ENCODE data around the gene RSRP1.
"Not testable (repeated sequence)": the region's sequence is repeated elsewhere in the genome, so short reads cannot be mapped to it uniquely, and the experiment has no call there.

The RSRP1 gene

GRCh38 chr1:25268143-25268760 lies 21.0 kb upstream of the RSRP1 start:
- H3K4me1 ChIP-seq (ENCODE audit: control extremely low read depth in 1 of 4, control insufficient read depth in 4 of 4, insufficient read depth in 4 of 4, low read length in 3 of 4); H3K27ac ChIP-seq (ENCODE audit: insufficient read depth in 1 of 2, low read depth in 1 of 2, low read length in 2 of 2, poor library complexity in 1 of 2, severe bottlenecking in 2 of 2); H3K27me3 ChIP-seq (replicated peaks in 2 of 5; ENCODE audit: control insufficient read depth in 4 of 5, insufficient read depth in 5 of 5, low read length in 4 of 5); H3K9me3 ChIP-seq (ENCODE audit: control extremely low read depth in 1 of 5, control insufficient read depth in 4 of 5, insufficient read depth in 2 of 5, low read depth in 1 of 5, low read length in 4 of 5); H3K36me3 ChIP-seq (ENCODE audit: control insufficient read depth in 4 of 4, insufficient read depth in 4 of 4, low read length in 3 of 4); CTCF ChIA-PET; POLR2A ChIA-PET: not testable (repeated sequence)
- peak in 2 of 3 donors; percentile 17 to 54 for DNase-seq
- H3K4me3 ChIP-seq (ENCODE audit: control insufficient read depth in 1 of 7, extremely low read depth in 1 of 7, insufficient read depth in 4 of 7, low read depth in 2 of 7, low read length in 6 of 7), result peak overlapping the region in 4 of 7 experiments; percentile 19 to 66 (median 60)
- WGBS (ENCODE audit: insufficient coverage), result 6% methylated on average over 7 of the region's 14 CpGs

DNA sequence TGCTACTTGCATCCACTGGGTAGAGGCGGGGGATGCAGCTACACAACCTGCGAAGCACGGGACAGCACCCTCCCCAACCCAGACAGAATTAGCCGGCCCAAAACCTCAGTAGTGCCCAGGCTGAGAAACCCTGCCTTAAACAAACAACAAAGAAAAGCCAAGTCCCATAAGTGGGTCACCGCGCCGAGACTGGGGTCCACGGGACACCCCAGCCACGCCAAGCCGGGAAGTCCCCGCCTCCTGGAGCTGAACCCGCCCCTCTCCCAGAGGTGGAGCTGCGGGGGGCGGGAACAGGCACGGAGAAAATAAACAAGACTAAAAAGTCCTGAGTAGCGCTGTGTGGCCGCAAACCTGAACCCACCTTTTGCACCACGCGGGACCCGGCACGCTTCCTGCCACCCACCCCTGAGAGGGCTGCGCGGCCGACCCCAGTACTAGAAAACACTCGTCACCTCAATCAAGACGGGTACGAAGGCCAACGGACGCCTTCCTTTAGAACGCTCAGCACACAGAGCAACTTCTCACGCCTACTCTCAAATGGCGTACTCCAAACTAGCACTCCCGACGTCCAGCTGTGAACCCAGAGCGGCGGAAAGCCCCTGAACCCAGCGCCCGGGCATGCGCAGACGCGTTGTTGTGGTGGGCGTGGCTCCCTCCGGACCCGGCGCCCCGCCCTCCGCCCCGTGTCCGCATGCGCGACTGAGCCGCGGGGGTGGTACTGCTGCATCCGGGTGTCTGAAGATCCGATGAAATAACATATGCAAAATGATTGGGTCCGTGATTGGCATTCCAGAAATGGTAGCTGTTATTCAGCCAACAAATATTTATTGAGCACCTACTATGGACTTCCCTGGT lies 20.3 kb upstream of the RSRP1 start:
- H3K27me3 ChIP-seq (replicated peaks in 2 of 5; ENCODE audit: control insufficient read depth in 4 of 5, insufficient read depth in 5 of 5, low read length in 4 of 5); CTCF ChIA-PET; H3K9me3 ChIP-seq (ENCODE audit: control extremely low read depth in 1 of 5, control insufficient read depth in 4 of 5, insufficient read depth in 2 of 5, low read depth in 1 of 5, low read length in 4 of 5); H3K4me1 ChIP-seq (ENCODE audit: control extremely low read depth in 1 of 4, control insufficient read depth in 4 of 4, insufficient read depth in 4 of 4, low read length in 3 of 4); POLR2A ChIA-PET; H3K36me3 ChIP-seq (ENCODE audit: control insufficient read depth in 4 of 4, insufficient read depth in 4 of 4, low read length in 3 of 4): not testable (repeated sequence)
- Histone ChIP-seq H3K27ac (ENCODE audit: insufficient read depth in 1 of 2, low read depth in 1 of 2, low read length in 2 of 2, poor library complexity in 1 of 2, severe bottlenecking in 2 of 2) (peak overlapping the region in 1 of 2 experiments; percentile 43), H3K4me3 (ENCODE audit: control insufficient read depth in 1 of 7, extremely low read depth in 1 of 7, insufficient read depth in 4 of 7, low read depth in 2 of 7, low read length in 6 of 7) (peak overlapping the region in 5 of 7 experiments; percentile 32 to 66 (median 57))
- peak; percentile 78 to 88 (median 79) for DNase-seq
- WGBS (ENCODE audit: insufficient coverage), result 0% methylated on average over 9 of the region's 56 CpGs

DNA sequence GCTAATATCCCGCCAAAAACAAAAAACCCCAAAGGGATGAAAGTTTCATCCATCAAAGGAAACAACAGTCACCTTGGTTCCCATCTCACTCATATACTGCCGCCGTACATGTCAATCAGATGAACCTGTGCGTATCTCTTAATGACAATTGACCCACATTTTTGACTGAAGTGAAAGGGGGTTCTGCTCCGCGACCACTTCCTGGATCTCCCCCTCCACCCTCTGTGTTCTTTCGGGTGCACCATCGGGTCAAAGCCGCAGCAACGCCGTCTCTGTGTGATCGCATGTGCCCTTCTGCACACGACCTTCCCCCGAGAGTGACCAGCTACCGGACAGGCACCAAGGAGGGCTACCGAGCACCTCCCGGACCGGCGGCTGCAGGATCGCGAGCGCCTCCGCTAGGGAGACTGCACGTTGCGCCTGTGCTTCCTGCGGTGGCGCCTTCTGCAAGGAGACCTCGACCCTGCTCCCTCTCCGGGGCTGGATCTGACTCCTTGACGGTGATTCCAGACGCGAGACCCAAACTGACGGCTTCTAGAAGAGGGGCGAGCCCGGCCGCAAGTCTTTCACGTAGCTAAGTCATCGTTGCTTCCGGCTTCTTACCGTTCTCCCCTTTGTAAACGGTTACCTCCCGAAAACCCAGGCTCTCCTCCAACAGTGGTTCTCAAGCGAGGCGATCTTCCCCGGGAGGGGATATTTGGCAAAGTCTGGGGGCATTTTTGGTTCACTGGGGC lies 19.5 kb upstream of the RSRP1 start:
- CTCF ChIA-PET; H3K27me3 ChIP-seq (replicated peaks in 2 of 5; ENCODE audit: control insufficient read depth in 4 of 5, insufficient read depth in 5 of 5, low read length in 4 of 5); POLR2A ChIA-PET; H3K36me3 ChIP-seq (ENCODE audit: control insufficient read depth in 4 of 4, insufficient read depth in 4 of 4, low read length in 3 of 4); H3K4me1 ChIP-seq (ENCODE audit: control extremely low read depth in 1 of 4, control insufficient read depth in 4 of 4, insufficient read depth in 4 of 4, low read length in 3 of 4); H3K9me3 ChIP-seq (ENCODE audit: control extremely low read depth in 1 of 5, control insufficient read depth in 4 of 5, insufficient read depth in 2 of 5, low read depth in 1 of 5, low read length in 4 of 5): not testable (repeated sequence)
- 0% methylated on average over 5 of the region's 45 CpGs for WGBS (ENCODE audit: insufficient coverage)
- peak in 1 of 3 donors; percentile 39 for DNase-seq
- H3K4me3 ChIP-seq (ENCODE audit: control insufficient read depth in 1 of 7, extremely low read depth in 1 of 7, insufficient read depth in 4 of 7, low read depth in 2 of 7, low read length in 6 of 7), result peak overlapping the region in 5 of 7 experiments; percentile 29 to 84 (median 60)
- H3K27ac ChIP-seq (ENCODE audit: insufficient read depth in 1 of 2, low read depth in 1 of 2, low read length in 2 of 2, poor library complexity in 1 of 2, severe bottlenecking in 2 of 2), result peak overlapping the region in 1 of 2 experiments; percentile 43

DNA sequence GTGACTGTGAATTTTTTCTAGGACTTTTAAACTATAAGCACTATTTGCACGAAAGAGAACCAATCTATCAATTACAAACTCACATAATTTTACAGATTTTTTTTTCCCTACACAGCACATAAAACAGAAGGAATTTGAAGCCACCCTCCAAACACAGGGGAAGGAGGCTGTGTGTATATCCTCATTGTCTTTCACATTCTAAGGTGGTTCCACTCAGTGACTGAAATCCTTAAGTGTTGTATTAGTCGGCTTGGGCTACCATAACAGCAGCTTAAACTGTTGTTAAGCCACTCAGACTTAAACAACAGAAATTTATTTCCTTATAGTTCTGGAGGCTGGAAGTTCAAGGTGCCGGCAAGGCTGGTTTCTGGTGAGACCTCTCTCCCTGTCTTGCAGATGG lies 13.1 kb upstream of the RSRP1 start:
- H3K27ac ChIP-seq (ENCODE audit: insufficient read depth in 1 of 2, low read depth in 1 of 2, low read length in 2 of 2, poor library complexity in 1 of 2, severe bottlenecking in 2 of 2); H3K36me3 ChIP-seq (ENCODE audit: control insufficient read depth in 4 of 4, insufficient read depth in 4 of 4, low read length in 3 of 4); H3K4me1 ChIP-seq (ENCODE audit: control extremely low read depth in 1 of 4, control insufficient read depth in 4 of 4, insufficient read depth in 4 of 4, low read length in 3 of 4); POLR2A ChIA-PET; DNase-seq; H3K9me3 ChIP-seq (ENCODE audit: control extremely low read depth in 1 of 5, control insufficient read depth in 4 of 5, insufficient read depth in 2 of 5, low read depth in 1 of 5, low read length in 4 of 5); H3K27me3 ChIP-seq (replicated peaks in 2 of 5; ENCODE audit: control insufficient read depth in 4 of 5, insufficient read depth in 5 of 5, low read length in 4 of 5); CTCF ChIA-PET; H3K4me3 ChIP-seq (ENCODE audit: control insufficient read depth in 1 of 7, extremely low read depth in 1 of 7, insufficient read depth in 4 of 7, low read depth in 2 of 7, low read length in 6 of 7): not testable (repeated sequence)
- 95% methylated on average over 2 of the region's 3 CpGs for WGBS (ENCODE audit: insufficient coverage)

DNA sequence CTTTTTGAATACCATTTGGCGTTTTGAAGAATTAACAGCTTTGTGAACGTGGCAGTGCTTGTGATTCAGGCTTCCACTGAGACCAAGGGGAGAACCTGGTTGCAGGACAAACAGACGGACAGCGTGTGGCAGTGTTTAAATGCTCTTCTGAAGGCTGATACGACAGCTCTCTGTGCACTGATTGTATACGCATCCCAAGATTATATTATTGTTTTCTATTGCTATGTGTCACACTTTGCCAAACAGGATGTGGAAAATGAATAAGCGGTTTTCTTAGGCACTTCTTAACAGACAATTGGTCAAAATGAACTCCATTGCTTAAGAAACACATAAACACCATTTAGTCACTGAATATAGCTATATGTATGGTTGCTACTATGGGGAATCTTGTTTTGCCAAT lies 12.6 kb upstream of the RSRP1 start:
- H3K27ac ChIP-seq (ENCODE audit: insufficient read depth in 1 of 2, low read depth in 1 of 2, low read length in 2 of 2, poor library complexity in 1 of 2, severe bottlenecking in 2 of 2); CTCF ChIA-PET; POLR2A ChIA-PET; H3K36me3 ChIP-seq (ENCODE audit: control insufficient read depth in 4 of 4, insufficient read depth in 4 of 4, low read length in 3 of 4); H3K4me1 ChIP-seq (ENCODE audit: control extremely low read depth in 1 of 4, control insufficient read depth in 4 of 4, insufficient read depth in 4 of 4, low read length in 3 of 4); H3K4me3 ChIP-seq (ENCODE audit: control insufficient read depth in 1 of 7, extremely low read depth in 1 of 7, insufficient read depth in 4 of 7, low read depth in 2 of 7, low read length in 6 of 7); H3K27me3 ChIP-seq (replicated peaks in 2 of 5; ENCODE audit: control insufficient read depth in 4 of 5, insufficient read depth in 5 of 5, low read length in 4 of 5); H3K9me3 ChIP-seq (ENCODE audit: control extremely low read depth in 1 of 5, control insufficient read depth in 4 of 5, insufficient read depth in 2 of 5, low read depth in 1 of 5, low read length in 4 of 5): not testable (repeated sequence)
- no CpG with 5 or more reads among the region's 7 CpGs for WGBS (ENCODE audit: insufficient coverage)
- peak in 2 of 3 donors; percentile 35 to 37 for DNase-seq

GRCh38 chr1:25257196-25257595 lies 9.9 kb upstream of the RSRP1 start:
- peaks cover 0 to 6% (median 1%) of the 10 kb centered on the region in 4 experiments for H3K4me1 ChIP-seq (ENCODE audit: control extremely low read depth in 1 of 4, control insufficient read depth in 4 of 4, insufficient read depth in 4 of 4, low read length in 3 of 4)
- H3K36me3 ChIP-seq (ENCODE audit: control insufficient read depth in 4 of 4, insufficient read depth in 4 of 4, low read length in 3 of 4), result peaks cover 0 to 8% (median 1%) of the 10 kb centered on the region in 4 experiments
- no CpG with 5 or more reads among the region's 1 CpG for WGBS (ENCODE audit: insufficient coverage)
- no peaks in the 10 kb centered on the region for H3K9me3 ChIP-seq (ENCODE audit: control extremely low read depth in 1 of 5, control insufficient read depth in 4 of 5, insufficient read depth in 2 of 5, low read depth in 1 of 5, low read length in 4 of 5)
- no peak for DNase-seq
- H3K4me3 ChIP-seq (ENCODE audit: control insufficient read depth in 1 of 7, extremely low read depth in 1 of 7, insufficient read depth in 4 of 7, low read depth in 2 of 7, low read length in 6 of 7), result no peak overlapping the region
- H3K27ac ChIP-seq (ENCODE audit: insufficient read depth in 1 of 2, low read depth in 1 of 2, low read length in 2 of 2, poor library complexity in 1 of 2, severe bottlenecking in 2 of 2), result no peak overlapping the region
- H3K27me3 ChIP-seq (replicated peaks in 2 of 5; ENCODE audit: control insufficient read depth in 4 of 5, insufficient read depth in 5 of 5, low read length in 4 of 5), result no peaks in the 10 kb centered on the region
- ChIA-PET POLR2A (no interaction called here), CTCF (interaction anchor here (0.6 to 1.3 kb wide), 2 partner anchors 12 to 45 kb away, joined by 3 read pairs; no protein-coding TSS in a partner anchor)

GRCh38 chr1:25256578-25256965 lies 9.3 kb upstream of the RSRP1 start:
- Histone ChIP-seq H3K4me3 (ENCODE audit: control insufficient read depth in 1 of 7, extremely low read depth in 1 of 7, insufficient read depth in 4 of 7, low read depth in 2 of 7, low read length in 6 of 7) (no peak overlapping the region), H3K27me3 (replicated peaks in 2 of 5; ENCODE audit: control insufficient read depth in 4 of 5, insufficient read depth in 5 of 5, low read length in 4 of 5) (no peaks in the 10 kb centered on the region), H3K9me3 (ENCODE audit: control extremely low read depth in 1 of 5, control insufficient read depth in 4 of 5, insufficient read depth in 2 of 5, low read depth in 1 of 5, low read length in 4 of 5) (no peaks in the 10 kb centered on the region), H3K36me3 (ENCODE audit: control insufficient read depth in 4 of 4, insufficient read depth in 4 of 4, low read length in 3 of 4) (peaks cover 0 to 12% (median 3%) of the 10 kb centered on the region in 4 experiments), H3K27ac (ENCODE audit: insufficient read depth in 1 of 2, low read depth in 1 of 2, low read length in 2 of 2, poor library complexity in 1 of 2, severe bottlenecking in 2 of 2) (no peak overlapping the region), H3K4me1 (ENCODE audit: control extremely low read depth in 1 of 4, control insufficient read depth in 4 of 4, insufficient read depth in 4 of 4, low read length in 3 of 4) (peaks cover 0 to 6% (median 1%) of the 10 kb centered on the region in 4 experiments)
- 98% methylated on average over 5 of the region's 5 CpGs for WGBS (ENCODE audit: insufficient coverage)
- no peak for DNase-seq
- POLR2A ChIA-PET, result no interaction called here
- CTCF ChIA-PET, result interaction anchor here (1.3 kb wide), 1 partner anchor 11 kb away, joined by 3 read pairs; no protein-coding TSS in a partner anchor
